GM12891 (cell line): ENCODE measurements around the gene COLGALT1.

Source experiments
- POLR2A ChIP-seq: IDR thresholded peaks from 2 replicates; pipeline ENCODE4 v1.6.1; 2011; ENCODE audit warnings: low read depth, low read length, control low read depth
- POLR2AphosphoS5 ChIP-seq: IDR thresholded peaks from 2 replicates; pipeline ENCODE4 v1.6.1; 2011; ENCODE audit warnings: low read depth, low read length, control low read depth
- SPI1 ChIP-seq: IDR thresholded peaks from 2 replicates; pipeline ENCODE4 v1.6.1; 2011; ENCODE audit warnings: low read depth, low read length, control low read depth
- TAF1 ChIP-seq: IDR thresholded peaks from 2 replicates; pipeline ENCODE4 v1.6.1; 2011; ENCODE audit warnings: low read depth, low read length, control low read depth

GRCh38 chr19:17572638-17573037 lies 17.2 kb downstream of the COLGALT1 start:
- no peak for TF ChIP-seq POLR2A
- TF ChIP-seq POLR2AphosphoS5, result no peak
- TF ChIP-seq SPI1, result no peak
- TF ChIP-seq TAF1, result no peak
